GM21737 (cell line): ENCODE data around the gene DDIT3.

ENCODE experiments used
- ATAC-seq: cut with Tn5 transposase; IDR thresholded peaks from one replicate; pipeline ENCODE4 v1.9.1; 2021; ENCODE audit warnings: mild to moderate bottlenecking, moderate library complexity; ENCODE audit not compliant: unreplicated experiment

The DDIT3 gene

DNA sequence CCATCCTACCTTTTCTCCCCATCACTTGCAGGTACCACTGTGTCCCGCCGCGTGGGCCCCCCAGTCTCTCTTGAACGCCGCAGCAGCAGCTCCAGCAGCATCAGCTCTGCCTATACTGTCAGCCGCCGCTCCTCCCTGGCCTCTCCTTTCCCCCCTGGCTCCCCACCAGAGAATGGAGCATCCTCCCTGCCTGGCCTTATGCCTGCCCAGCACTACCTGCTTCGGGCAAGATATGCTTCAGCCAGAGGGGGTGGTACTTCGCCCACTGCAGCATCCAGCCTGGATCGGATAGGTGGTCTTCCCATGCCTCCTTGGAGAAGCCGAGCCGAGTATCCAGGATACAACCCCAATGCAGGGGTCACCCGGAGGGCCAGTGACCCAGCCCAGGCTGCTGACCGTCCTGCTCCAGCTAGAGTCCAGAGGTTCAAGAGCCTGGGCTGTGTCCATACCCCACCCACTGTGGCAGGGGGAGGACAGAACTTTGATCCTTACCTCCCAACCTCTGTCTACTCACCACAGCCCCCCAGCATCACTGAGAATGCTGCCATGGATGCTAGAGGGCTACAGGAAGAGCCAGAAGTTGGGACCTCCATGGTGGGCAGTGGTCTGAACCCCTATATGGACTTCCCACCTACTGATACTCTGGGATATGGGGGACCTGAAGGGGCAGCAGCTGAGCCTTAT is 49.9 kb downstream of the DDIT3 start:
- ATAC-seq, result no peak

DNA sequence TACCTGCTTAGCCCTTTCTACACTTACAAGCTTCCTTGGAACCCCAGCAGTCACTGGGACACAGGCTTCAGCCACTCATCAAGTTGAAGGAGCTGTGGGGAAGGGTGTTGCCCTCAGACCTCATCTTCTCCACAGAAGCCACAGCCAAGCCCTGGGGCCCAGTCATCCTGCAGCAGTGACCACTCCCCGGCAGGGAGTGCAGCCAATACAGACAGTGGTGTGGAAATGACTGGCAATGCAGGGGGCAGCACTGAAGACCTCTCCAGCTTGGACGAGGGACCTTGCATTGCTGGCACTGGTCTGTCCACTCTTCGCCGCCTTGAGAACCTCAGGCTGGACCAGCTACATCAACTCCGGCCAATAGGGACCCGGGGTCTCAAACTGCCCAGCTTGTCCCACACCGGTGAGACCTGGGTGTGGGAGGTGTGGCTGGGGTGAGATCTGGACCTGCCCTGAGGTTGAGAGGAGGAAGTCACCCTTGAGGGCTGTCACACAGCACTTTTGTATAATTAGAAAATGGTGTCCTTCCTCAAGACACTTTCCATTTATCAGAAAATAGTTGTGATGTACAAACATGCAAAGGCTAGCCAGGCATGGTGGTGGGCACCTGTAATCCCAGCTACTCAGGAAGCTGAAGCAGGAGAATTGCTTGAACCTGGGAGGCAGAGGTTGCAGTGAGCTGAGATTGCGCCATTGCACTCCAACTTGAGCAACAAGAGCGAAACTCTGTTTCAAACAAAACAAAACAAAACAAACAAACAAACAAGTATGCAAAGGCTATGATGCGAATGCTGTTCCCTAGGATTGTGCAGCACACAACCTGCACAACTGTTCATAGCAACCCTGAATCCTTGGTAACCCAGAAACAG is 50.8 kb downstream of the DDIT3 start:
- ATAC-seq, result no peak

DNA sequence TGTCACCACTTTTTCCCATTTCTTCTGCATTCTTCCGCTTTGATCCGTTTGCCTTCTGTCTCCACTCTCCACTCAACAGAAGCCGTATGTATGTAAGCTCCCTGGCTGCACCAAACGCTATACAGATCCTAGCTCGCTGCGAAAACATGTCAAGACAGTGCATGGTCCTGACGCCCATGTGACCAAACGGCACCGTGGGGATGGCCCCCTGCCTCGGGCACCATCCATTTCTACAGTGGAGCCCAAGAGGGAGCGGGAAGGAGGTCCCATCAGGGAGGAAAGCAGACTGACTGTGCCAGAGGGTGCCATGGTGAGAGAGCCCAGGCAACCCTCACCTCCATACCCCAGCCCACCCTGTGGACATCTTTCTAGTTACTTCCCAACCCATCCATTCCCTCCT is 52.4 kb downstream of the DDIT3 start:
- ATAC-seq, result no peak

DNA sequence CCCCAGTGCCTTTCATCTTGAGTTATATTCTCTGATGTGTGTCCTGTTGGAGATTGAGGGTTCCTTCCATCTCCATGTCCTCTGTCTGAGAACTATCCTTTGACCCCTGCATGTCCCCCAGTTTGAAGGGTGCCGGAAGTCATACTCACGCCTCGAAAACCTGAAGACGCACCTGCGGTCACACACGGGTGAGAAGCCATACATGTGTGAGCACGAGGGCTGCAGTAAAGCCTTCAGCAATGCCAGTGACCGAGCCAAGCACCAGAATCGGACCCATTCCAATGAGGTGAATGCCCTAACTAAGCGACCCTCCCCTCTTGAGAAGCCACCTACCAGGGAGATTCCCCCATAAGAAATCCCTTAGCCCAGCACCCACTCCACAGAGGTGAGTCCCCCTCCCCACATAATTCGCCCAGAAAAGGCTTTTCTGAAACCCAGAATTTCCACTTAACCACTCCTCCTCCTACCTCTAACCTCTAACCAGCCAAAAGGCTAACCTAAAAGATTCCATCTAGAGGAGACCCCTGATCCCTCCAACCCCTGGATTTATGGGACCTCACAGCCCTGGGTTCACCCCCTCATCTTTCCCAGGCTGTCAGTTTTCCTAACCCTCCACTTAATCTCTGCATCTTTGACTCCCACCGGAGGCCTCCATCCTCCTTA is 53.0 kb downstream of the DDIT3 start:
- no peak for ATAC-seq
